ENCODE results near the gene SERPINA12.

GRCh38 chr14:94472842-94473241 lies 36.4 kb downstream of the SERPINA12 start:
- TF ChIP-seq CTCF (conservative IDR thresholded peaks at IDR 0.05; ENCODE audit: low read depth, low read length) (no peak), EZH2 (IDR thresholded peaks at IDR 0.05; ENCODE audit: borderline replicate concordance, low read depth, low read length, poor library complexity, severe bottlenecking) (no peak)
